Activated gamma-delta T cell treated with anti-CD3 and anti-CD28 coated beads, Interleukin-2, amount 50 U/mL, for 16 hours (primary cell): ENCODE measurements around the gene SLC7A5.

Source experiments
- DNase-seq: peaks from one replicate; pipeline ENCODE4 v3.0.0-alpha.2; 2020; ENCODE audit warnings: low read depth

Gene SLC7A5

DNA sequence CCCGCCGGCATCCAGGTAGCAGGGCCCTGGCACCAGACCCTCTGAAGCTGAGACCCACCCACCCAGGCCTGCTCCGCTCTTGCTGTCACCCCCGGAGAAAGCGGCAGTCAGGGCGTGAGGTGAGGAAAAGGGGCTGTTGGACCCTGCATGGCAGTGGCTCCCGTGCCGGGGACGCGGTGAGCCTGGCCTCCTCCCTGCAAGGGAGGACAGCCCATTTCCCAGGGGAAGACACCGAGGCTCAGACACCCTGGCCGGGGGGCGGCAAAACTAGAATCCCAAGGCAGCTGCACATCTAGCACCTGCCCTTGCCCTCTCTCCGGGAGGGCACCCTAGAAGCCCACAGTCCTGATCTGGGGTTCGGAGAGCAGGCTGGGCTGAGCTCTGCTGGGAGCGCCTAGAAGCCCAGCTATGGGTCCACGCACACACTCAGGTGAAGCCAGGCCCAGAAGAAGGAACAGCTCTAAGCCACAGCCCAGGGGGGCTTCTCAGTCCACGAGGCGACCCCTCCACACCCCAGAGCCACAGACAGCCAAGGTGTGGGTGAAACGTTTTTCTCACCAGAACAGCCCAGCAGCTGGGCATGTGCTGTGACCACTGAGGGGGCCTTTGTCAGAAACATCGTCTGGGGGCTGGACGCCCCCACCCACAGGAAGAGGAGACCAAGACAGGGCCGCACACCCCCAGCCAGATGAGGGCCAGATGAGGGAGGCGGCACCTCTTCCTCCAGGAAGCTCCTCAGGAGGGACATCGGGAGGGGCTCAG is 22.4 kb downstream of the SLC7A5 start:
- no peak for DNase-seq

DNA sequence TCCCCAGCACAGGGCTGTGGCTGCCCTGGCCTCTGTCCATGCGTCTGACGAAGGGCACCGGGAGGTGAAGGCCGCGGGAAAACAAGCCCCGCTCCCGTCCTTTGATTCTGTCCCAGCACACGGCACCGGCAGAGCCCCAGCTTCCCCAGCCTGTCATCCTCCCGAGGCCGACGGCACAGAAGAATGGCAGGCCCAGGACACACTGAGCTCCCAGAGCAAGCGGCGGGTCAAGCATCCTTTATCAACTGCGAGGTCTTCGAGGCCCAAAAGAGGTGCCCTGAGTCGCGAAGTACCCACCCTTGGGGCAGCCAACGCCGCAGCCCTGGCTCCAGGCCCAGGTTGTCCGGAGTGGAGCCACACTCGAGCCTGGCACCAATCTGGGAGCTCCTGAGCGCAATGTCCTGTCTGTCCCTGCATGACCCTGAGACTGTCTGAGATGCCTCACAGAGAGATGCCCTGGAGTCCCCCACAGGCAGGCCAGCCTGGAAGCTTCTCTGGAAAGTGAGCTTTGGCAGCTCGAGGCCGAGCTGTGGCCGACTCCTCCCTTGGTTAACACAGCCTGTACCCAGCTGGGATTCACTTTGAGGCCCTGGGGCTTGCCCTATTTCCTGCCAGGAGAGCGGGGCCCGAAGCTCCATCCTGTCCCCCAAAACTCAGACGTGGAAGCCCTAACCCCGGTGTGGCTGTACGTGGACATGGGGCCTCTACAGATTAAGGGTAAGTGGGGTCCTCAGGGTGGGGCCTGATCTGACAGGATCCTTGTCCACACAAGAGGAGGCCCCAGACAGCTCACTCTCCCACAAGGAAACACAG is 23.3 kb downstream of the SLC7A5 start:
- no peak for DNase-seq

DNA sequence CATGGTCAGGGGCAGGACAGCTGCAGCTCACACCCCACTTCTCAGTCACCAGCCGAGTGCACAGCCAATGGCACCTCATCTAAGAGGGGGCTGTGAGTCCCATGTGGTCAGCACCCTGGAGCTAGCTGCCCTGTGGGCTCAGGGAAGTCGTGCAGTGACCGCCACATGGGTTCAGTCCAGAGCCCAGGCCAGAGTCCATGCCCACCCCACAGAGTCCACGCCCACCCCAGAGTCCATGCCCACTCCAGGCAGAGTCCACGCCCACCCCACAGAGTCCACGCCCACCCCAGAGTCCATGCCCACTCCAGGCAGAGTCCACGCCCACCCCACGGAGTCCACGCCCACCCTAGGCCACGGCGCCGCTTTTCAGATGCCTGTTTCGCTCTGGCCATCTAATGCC is 24.1 kb downstream of the SLC7A5 start:
- no peak for DNase-seq

DNA sequence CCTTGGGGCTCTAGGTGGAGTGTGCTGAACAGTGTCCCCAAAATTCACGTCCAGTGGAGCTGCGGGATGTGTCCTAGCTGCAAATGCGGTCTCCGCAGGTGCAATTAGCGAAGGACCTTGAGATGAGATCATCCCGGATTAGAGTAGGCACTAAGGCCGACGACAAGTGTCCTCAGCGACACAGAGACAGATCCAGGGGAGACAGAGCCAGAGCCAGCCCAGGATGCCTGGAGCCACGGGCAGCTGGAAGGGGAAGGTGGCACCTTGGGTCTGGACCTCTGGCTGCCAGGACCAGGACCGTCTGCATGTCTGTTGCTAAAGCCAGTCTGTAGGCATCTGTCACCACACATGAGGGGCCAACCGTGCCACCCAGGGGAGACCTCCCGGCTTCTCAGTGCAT is 24.5 kb downstream of the SLC7A5 start:
- no peak for DNase-seq

DNA sequence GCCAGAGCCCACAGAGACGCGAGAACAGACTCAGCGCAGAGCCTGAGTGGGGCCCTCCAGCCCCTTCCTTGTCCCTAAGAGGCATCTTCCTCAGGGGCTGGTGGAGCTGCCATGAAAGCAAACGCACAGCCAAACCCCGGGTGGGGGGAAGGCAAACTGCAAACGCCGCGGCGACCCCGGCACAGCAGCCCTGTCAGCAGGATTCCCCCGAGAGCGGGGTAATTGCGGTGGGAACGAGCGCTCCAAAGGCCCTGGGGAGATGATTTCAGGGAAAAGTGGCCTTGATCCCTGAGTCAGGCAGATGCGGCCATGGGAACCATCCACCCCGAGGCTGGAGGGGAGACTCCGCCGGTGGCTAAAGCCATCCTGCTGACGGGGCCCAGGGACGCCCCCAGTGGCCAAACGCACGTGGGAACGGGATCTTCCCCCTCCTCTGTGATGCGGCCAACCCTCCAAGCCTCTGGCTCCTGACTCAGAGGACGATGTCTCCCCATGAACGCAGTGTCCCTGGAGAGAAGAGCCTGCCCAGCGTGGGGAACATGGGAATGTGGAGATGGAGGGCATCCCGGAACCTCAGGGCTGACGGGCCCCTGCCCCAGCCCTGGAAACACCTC is 25.1 kb downstream of the SLC7A5 start:
- DNase-seq, result no peak

DNA sequence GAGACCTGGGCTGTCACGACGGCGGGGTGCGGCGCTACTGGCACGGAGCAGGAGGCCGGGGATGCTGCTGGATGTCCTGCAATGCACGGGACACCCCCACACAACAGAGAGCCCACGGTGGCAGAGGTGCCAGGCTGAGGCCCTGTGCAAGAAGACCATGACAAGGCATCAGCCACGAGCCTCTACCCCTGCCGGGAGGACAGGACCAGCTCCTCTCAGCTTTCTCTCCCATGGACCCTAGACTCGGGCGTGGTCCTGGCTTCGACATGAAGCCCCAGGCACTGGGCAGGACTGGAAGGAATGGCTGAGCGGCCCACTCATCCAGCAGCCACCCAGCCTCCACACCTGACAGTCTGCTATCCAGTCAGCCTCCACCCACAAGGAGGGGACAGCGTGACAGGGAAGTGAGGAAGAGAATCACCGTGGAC is 25.6 kb downstream of the SLC7A5 start:
- DNase-seq, result no peak

DNA sequence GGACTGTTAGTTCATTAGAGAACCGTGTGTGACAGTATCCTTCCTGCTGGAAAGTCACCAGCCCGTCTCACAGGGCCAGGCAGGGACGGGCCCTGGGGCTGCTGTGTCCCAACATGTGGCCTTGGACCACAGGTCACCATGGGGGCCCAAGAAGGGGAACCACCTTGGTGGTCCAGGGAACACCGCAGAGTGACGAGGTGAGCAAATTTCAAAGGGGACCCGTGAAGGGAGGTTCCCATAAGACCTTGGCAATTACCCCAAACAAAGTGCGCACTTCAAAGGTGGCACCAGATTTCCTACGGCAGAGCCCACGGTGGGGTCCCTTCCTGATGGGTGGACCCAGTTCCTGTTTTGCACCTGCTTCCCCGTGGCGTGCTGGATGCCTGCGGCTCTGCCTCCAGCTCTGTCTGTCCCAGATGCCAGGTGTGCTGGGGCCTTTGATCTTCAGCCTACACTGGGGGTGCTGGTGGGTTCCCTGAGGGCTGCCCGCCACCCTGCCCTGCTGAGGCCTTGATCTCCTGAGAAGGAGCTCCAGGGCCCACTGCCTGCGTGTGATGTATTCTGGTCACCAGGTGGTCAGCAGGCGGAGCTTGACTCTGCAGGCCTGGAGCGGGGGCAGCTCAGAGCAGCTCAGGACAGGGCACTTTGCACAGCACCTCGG is 27.0 kb downstream of the SLC7A5 start:
- no peak for DNase-seq

DNA sequence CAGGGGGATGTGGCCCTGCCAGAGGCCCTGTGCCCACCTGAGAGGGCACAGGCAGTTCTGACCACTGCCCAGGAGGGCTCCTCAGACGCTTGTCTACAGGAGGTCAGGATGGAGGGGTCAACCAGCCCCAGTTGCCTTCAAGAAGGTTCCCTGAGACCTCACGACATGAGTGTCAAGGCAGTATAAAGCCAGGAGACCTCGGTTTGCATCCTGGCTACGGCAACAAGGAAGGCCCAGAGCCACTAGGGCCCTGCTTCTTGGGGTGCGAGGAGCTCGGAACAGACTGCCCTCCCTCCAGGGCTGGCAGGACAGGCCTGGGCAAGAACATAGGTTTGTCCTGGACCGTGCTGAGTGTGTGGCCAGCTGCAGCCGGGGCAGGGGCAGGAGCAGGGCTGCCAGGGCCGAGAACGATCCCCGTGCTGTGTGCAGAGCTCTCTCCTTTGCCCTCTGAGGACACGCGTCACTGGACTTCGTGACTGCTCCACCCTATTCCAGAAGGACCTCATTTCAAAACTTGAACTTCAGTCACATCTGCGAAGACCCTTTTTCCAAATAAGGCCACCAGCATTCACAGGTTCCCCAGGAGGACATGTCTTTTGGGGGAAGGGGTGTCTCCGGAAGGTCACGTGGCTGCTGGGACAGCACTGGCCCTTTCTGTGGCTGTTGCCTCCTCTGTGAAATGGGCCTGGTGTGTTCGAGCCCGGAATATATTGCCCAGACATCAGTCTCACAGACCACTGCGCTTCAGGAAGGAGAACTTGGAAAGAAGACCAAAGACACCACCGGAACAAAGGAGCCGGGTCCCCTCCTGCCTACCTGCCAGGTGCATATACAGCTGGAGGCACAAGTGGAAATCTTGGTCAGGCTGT is 27.7 kb downstream of the SLC7A5 start:
- DNase-seq, result no peak

DNA sequence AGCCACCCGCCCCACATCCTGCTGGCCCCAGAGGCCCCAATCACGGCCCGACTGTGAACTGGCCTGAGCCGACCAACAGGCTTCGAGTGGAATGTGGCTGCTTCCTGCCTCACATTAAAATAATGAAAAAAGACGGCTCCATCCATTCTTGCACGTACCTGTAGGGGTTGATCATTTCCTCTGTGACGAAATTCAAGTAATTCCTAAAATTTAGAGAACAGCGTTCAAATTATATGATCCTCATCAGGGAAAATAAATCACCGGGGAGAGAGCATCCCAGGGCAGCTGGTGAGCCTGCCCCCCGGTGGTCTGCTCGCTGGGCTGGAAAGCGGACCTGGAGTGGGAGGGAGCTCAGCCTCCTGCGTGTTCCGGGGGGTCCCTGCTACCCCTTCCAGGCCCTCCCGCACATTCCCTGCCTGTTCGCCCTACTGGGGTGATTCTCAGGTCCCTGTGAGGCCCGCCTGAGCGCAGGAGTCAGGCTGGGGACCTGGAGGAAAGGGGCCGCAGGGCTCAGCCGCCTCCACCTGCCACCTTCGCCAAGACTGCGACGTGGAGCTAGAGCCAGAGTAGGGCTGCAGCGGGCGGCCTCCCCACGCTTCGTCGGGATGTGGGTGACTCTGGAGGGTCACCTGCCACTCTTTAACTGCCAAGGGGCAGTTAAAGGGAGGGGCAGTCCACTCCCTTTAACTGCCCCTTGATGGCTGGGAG is 28.9 kb downstream of the SLC7A5 start:
- DNase-seq, result no peak

DNA sequence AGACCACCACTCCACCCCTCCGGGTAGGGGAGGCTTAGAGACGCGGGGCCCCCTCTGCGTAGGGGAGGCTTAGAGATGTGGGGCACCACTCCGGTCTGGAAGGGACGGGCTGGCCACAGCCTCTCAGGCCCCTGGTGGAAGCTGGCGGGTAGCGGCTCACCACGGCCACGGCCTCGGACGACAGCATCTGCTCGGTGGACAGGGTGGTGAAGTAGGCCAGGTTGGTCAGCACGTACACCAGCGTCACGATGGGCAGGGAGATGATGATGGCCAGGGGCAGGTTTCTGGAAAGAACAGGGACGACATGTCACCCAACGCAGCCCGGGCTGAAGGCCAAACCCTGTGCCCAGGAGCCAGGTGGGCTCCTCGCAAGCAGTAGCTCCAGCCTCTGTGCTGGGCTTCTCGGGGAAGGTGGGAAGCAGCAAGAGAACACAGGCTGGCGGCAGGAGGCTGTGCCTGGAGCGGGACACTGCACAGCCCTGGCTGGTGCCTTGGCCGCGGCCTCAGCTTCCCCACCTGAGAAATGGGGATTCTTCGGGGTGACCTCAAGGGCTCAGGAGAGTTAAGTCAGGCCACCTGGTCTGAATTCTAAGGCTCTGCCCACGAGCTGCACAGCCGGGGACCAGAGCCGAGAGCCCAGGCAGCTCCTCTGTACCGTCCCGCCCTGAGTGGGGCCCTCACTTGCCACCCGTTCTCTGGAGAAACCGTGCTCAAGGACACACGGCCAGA is 29.6 kb downstream of the SLC7A5 start:
- no peak for DNase-seq

DNA sequence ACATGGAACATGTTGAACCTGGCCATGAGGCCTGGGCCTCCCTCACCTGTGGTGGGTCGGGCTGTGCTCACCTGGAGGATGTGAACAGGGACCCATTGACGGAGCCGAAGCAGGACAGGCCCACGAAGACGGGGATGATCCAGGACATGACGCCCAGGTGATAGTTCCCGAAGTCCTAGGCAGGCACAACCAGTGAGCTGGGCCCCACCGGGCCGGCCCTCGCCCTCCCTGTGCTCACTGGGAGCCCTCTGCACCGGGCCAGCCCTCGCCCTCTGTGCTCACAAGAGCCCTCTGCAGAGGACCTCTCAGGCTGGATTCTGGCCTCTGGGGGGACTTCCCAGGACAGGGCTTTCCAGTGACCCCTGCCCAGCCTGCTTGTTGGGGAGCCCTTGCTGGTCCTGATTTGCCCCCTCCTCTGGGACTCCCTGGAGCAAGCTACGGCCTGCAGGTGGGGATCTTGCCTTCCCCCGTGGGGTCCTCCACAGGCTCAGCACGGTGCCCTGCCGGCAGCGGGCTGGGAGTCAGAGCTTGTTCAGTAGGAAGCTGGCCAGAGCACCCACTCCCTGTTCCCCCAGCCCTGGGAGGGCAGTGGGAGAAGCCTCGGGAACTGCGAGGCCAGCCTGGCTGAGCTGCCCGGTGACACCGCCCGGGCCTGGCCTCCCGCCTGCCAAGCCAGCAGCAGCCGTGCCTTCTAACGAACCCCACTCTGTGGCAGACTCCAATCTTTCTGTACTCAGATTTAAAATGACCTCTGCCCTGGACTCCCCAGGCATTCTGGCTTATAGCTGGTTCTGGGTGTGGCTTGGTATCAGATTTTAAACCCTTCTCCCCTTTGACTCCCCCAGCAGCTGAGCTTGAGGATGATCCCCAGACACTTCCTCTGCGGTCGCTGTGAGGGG is 30.4 kb downstream of the SLC7A5 start:
- DNase-seq, result no peak

DNA sequence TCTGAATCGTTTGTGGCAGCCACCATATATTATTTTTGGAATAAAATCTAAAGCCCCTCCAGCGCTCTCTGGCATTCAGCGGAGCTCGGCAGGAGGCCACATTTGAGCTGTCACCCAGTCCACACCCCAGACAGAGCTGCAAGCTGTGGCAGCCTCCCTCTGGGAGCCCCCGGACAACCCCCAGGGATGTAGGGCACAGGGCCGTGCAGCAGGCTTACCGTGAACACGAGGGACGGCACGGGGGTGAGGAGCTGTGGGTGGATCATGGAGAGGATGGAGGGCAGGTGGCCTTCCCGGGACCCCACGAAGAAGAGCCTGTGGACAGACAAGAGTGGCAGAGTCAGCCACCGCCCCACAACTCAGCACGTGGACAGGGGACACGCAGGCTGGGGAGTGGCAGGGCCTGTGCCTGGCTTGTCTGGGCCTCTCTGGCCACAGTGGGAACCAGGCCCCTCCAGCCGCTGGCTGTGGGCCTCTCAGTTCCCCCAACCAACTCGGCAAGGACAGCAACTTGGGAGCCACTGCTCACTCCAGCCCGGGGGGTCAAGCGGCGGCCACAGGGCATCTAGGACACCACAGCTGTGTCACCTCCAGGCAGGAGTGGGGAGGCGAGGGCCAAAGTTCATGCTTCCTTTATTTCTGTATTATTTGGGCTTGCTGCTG is 31.5 kb downstream of the SLC7A5 start:
- DNase-seq, result no peak

DNA sequence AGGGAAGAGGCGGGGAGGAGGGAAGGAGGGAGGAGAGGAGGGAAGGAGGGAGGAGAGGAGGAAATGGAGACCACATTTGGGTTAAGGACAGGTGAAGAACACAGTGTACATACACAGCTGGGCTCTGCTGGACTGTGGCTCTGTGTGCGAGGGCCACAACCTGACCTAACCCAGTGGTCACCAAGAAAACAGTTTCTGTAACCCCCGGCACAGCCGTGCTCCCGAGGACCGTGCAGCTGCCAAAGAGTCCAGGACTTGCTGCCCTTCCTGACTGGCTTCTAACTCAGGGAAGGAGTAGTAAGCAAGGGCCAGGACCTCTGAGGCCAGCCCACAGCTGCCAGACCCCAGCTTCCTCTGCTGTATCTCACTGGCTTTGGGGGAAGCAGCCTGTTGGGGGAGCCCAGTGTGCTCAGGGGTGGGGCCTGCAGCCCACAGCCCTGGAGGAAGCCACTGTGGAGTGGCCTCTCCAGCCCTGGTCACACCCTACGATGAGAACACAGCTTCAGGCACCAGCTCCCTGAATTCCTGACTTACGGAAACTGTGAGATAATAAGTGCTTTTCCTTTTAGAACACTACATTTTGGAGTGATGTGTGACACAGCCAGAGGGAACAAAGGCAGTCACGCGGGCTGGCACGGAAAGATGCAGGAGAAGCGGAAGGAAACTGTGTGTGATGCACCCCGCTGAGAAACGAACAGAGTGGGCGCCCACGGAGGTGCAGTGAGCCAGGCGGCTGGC is 32.3 kb downstream of the SLC7A5 start:
- DNase-seq, result no peak

DNA sequence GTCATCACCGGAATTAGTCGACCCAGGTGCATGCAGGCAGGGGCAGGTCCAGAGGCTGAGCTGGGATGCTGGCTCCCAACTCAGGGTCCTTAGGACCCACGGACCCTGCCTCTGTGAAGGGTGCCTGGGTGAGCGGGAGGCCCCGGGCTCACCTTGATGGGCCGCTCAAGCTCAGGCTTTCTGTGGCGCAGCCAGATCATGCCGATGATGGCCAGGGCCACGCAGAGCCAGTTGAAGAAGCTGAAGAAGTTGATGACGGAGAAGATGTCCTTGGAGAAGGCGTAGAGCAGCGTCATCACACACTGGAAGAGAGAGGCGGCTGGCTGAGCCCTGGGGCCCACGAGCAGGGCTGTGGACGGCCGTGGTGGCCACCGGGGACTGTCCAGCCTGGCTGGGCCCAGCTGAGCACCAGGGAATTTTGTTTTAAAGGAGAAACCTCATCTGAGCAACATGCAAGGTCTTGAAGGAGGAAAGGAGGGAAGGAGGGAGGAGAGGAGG is 32.9 kb downstream of the SLC7A5 start:
- no peak for DNase-seq

DNA sequence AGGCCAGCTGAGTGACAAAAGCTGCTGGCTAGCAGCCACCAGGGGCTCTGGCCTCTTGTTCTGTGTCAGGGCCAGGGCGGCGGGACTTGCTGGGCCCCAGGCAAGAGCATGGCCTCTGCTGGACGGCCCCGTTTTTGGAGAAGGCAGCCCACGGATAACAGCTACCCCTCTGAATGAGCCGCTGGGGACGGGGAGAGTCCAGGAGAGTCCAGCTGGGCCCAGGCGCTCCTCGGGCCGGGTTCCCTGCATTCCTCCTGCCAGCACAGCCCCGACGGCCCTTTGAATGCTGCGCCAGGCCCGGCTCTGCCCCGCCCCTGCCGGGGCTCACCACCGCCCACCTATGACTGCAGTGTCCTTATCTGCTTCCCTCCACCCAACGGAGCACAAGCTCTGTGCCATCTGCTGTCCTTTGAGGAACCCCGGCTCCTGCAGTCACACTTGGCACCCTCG is 33.4 kb downstream of the SLC7A5 start:
- DNase-seq, result no peak

DNA sequence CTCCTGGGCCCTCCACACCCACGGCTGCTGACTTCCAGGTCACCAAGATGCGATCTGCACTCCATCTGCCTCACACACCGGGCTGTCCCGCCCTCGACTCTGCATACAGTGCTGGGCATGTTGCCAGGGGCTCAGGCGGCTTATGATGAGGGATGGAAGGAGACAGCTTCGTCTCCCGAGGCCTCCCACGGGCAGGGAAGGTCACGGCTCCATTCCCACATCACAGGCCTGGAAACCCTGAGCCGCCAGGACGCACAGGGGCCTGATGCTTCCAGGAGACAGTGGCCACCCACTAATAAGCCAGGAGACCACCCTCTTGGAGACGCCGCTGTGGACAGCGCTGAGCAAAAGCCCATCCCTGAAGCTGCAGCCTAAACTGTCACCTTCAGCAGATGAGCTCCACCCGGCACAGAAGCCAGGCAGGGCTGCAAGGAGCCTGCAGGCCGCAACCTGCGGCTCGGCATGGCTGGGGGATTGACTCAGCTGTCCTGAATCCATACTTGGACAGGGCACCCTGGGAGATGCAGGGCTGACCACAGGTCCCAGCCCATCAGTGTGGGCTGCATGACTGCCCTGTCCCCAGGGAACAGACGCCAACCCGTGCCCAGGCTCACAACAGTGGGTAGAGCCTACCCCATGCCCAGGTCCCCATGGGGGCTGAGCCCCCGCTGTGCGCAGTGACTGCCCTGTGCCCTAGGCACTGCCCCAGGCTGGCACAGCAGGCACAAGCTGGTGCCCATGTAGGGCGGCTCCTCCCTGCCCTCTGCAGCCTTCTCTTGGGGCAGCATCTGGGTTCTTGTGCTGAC is 34.4 kb downstream of the SLC7A5 start:
- no peak for DNase-seq
